ENCODE results near the gene MTHFR.
A peak's percentile ranks its signal among the peaks of the same experiment; 100 is the strongest.

MTHFR gene

GRCh38 chr1:11804666-11805421, 920 bp downstream of the MTHFR start:
- TF ChIP-seq NFIC (IDR thresholded peaks at IDR 0.05) (peak; percentile 81), REST (IDR thresholded peaks at IDR 0.05; ENCODE audit: low read depth) (no peak)

- TF ChIP-seq FOXM1 (IDR thresholded peaks at IDR 0.05; ENCODE audit: borderline replicate concordance, low read depth) (no peak), TAF1 (IDR thresholded peaks at IDR 0.05; ENCODE audit: low read depth) (no peak), EP300 (IDR thresholded peaks at IDR 0.05; ENCODE audit: borderline replicate concordance) (no peak), NFIC (IDR thresholded peaks at IDR 0.05) (peak; percentile 15; the same call in 1 of the 2 replicates), YY1 (IDR thresholded peaks at IDR 0.05; ENCODE audit: low read depth) (0 out of 2 replicates have a peak, but pooled peaks have one; percentile 19)
Observed at GRCh38 chr1:11802973-11803885, 2.5 kb downstream of the MTHFR start.

- no peak for TF ChIP-seq REST (IDR thresholded peaks at IDR 0.05; ENCODE audit: low read depth)
Observed at GRCh38 chr1:11802616-11802972, 3.2 kb downstream of the MTHFR start.

GRCh38 chr1:11800756-11801433, 4.9 kb downstream of the MTHFR start:
- TF ChIP-seq NFIC (IDR thresholded peaks at IDR 0.05) (no peak), USF1 (IDR thresholded peaks at IDR 0.05) (no peak), YY1 (IDR thresholded peaks at IDR 0.05; ENCODE audit: low read depth) (no peak), REST (IDR thresholded peaks at IDR 0.05; ENCODE audit: low read depth) (no peak), CEBPB (IDR thresholded peaks at IDR 0.05) (no peak), EP300 (IDR thresholded peaks at IDR 0.05; ENCODE audit: borderline replicate concordance) (no peak), EGR1 (IDR thresholded peaks at IDR 0.05) (no peak)

- TF ChIP-seq REST (IDR thresholded peaks at IDR 0.05; ENCODE audit: low read depth), result no peak
- no peak for TF ChIP-seq CEBPB (IDR thresholded peaks at IDR 0.05)
- no peak for TF ChIP-seq TCF12 (IDR thresholded peaks at IDR 0.05; ENCODE audit: low read depth)
- no peak for TF ChIP-seq YY1 (IDR thresholded peaks at IDR 0.05; ENCODE audit: low read depth)
- no peak for TF ChIP-seq ZBTB7A (IDR thresholded peaks at IDR 0.05; ENCODE audit: low read depth)
- no peak for TF ChIP-seq EP300 (IDR thresholded peaks at IDR 0.05; ENCODE audit: borderline replicate concordance)
- no peak for TF ChIP-seq USF1 (IDR thresholded peaks at IDR 0.05)
- TF ChIP-seq TEAD4 (IDR thresholded peaks at IDR 0.05), result no peak
- no peak for TF ChIP-seq FOXM1 (IDR thresholded peaks at IDR 0.05; ENCODE audit: borderline replicate concordance, low read depth)
- TF ChIP-seq NFIC (IDR thresholded peaks at IDR 0.05), result no peak
- no peak for TF ChIP-seq CREB1 (IDR thresholded peaks at IDR 0.05; ENCODE audit: low read depth)
- TF ChIP-seq EGR1 (IDR thresholded peaks at IDR 0.05), result no peak
- TF ChIP-seq MAX (IDR thresholded peaks at IDR 0.05), result no peak
- TF ChIP-seq TAF1 (IDR thresholded peaks at IDR 0.05; ENCODE audit: low read depth), result no peak
- no peak for TF ChIP-seq RAD21 (IDR thresholded peaks at IDR 0.05; ENCODE audit: low read depth)
Observed at GRCh38 chr1:11800391-11800755, 5.4 kb downstream of the MTHFR start.
